Fibroblast of skin of right quadriceps (primary cell): ENCODE measurements around the gene MAEA.
A peak's percentile ranks its signal among the peaks of the same experiment; 100 is the strongest.
"Not testable (repeated sequence)": the region's sequence is repeated elsewhere in the genome, so short reads cannot be mapped to it uniquely, and the experiment has no call there.

Experiments
- DNase-seq: peaks from one replicate; pipeline ENCODE4 v3.0.0-alpha.2; 2013

Gene MAEA

GRCh38 chr4:1324443-1325175 is 34.9 kb downstream of the MAEA start:
- peak; percentile 34 for DNase-seq

DNA sequence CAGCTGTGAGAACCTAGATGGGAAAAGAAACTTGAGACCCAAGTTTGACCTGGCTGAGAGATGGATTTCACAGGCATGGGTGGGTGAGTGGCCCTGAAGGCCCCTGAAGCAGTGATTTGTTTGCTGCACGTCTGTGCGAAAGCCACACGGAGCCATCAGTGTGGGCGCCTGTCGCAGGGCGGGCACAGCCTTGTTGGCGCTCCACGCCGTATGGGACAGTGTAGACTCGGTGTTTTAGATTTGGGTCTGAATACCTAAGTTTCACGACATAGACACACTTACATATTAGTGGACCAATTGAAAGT is 35.4 kb downstream of the MAEA start:
- no peak for DNase-seq

DNA sequence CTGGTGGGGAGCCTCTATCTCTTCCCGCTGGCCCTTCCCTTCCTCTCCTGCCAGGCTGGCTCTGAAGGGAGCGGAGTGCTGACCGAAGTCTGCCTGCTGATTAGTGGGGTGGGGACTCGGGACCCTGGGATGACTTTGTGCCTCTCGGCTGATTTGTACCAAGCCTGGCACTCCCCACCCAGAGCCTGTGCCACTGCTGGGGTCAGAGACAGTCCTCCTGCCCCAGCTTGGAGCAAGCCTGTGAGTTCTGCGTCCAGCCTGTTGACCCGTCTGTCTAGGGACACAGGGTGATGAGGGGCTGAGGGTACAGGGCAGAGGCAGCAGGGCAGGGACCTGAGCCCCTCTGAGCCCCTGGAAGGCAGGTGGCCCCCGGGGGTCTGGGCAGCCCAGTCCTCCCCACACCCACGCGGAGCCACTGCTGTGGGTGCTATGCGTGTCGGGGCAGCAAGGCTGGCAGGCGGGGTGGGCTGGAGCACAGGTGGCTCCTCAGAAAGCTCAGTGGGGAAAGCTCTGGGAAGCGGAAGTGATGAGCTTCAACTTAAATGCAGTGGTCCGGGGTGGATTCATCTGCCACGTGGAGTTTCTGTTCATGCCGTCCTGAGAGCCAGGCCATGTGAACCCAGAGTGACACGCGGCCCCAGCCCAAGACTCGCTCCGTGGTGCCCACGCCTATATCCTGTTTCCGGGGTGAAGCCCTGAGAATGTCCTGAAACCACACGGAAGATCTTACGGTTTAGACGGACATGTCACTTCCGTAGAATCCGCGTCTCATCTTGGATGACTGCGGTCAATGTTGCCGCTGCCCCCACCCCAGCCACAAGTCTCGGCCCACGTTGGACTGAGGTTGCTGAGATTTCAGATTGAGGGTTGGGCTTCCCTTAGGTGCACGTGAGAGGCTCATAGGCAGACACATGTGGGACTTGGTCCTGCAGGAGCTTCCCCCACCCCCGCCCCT is 36.3 kb downstream of the MAEA start:
- DNase-seq: no peak

- DNase-seq: no peak
Observed at GRCh38 chr4:1326751-1327525, 37.2 kb downstream of the MAEA start.

DNA sequence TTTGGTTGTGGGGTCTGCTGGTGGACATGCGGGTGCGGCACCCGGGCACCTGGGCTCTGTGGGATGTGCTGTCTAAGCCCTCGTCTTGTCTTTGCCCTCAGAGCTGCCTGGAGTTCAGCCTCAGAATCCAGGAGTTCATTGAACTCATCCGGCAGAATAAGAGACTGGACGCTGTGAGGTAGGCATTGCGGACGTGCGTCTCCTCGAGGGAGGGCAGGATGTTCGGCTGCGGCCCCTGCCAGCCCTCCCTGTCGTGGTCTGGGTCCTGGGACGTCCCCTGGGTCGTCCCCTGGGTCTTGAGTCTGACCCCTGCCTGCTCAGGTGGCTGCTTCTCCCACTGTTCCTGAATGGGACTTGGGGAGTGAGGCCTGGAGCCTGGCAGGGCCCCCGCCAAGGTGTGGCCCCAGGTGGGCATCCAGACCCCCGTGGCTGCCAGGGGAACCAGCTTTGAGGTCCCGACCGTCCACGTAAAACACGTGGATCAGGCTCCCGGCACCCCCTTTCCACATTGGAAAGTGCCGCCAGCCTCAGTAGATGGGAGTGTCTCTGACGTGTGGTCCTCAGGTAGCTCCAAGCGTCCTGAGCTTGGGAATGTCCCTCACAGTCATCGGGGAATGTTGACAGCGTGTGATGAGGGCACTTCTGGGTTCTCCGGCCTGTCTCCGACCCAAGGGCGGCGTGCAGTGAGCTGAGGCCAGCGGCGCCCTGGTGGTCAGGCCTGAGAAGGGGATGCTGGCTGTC is 38.0 kb downstream of the MAEA start:
- DNase-seq: no peak

- DNase-seq: no peak
Observed at GRCh38 chr4:1328267-1329155, 38.8 kb downstream of the MAEA start.

DNA sequence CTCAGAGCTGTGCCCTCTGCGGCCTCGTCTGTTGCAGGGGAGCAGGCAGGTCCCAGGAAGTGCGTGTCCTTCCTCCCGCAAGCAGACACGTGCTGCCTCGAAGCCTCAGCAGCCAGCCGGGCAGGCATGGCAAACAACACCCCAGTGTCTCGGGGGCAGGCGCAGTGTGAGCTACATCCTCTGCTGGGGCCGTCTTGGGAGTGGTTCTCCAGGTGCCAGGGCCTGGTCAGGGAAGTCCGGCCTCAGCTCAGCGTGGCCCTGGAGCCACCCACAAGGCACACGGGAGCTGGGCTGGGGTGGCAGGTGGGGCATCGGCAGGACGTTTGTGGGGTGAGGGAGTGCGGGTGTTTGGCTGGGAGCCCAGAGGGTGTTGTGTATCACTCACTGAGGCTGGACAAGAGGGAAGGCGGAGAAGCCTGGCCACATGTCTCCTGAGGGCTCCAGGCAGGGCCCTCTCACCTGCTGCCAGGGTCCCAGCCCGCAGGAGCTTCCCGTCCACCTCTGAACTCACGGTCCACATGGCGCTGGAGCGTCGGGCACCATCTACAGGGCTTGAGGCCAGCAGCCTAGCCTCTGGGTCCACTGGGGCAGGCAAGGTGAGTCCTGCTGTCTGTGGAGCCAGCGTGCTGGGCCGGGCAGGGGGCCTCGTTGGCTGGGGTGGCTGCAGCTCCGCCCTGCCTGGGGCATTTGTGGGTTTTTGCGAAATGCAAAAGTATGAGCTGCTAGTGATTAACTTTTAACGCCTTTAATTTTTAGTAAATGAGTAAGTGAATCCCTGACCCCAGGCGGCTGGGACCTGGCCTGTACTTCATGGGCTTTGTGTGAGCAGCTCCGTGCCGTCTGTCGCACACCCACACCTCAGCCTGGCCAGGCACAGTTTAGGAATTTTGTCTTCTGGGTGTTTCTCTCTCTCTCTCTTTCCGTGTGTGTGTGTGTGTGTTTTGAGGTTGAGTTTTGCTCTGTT is 40.0 kb downstream of the MAEA start:
- DNase-seq: no peak

GRCh38 chr4:1330761-1331590 is 41.3 kb downstream of the MAEA start:
- no peak for DNase-seq

DNA sequence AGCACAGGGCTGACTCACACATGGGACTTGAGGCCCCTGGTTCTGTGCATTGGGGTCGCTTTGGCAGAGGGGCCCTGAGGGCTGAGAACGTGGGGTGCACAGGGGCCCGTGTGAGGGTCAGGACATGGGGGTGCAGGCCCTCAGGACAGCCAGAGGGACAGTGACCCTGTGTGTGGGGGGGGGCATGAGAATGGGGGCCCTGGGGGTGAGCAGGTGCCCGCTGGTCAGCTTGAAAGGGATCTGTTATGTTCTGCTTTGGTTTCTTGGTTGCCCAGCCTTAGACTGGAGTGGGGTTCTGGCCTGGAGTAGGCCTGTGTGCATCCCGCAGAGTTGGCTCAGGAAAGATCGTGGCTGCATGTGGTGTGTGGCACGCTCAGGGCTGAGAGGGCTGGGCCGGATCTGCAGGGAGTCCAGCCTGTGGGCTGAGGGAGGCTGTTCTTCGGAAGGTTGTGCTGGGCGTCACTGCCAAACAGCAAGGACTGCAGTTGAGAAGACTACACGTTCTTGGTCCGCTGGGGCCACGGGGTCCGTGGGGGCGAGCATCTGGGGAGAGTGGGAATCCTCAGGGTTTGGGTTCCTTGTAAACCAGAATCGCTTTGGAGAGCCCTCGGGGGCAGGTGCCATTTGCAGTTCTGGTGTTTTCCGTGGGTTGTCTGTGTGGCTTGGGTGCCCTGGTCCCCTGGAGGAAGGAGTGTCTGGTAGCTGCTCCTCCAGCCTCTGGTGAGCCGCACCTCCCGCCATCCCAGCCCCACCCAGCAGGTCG is 42.1 kb downstream of the MAEA start:
- DNase-seq: no peak

DNA sequence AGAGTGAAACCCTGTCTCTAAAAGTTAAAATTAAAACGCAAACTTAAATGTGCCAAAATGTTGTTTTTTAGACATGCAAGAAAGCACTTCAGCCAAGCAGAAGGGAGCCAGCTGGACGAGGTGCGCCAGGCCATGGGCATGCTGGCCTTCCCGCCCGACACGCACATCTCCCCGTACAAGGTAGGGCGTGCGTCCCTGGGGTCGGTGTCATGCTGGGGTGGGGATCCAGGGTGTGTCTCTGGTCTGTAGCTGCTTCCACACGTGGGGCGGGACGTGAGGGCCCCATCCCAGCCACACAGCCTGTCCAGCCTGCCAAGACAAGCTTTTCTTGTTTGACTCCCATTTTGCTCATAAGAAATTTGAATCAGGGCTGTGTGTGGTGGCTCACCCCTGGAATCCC is 43.0 kb downstream of the MAEA start:
- DNase-seq: no peak

DNA sequence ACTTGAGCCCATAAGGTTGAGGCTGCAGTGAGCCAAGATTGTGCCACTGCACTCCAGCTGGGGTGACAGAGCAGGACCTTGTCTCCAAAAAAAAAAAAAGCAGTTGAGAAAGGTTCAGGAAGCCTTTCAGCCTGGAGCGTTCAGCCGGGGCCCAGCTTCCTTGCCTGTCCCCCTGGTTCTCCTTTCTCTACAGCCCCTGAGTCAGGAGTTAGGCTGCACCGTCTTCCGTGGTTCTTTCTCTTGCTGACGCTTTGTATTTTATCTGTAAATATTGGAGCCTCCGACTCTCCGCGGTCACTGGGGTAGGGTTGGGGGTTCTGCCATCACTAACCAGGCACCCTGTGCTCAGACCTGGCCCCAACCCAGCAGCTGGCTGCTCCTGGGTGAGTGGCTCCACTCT is 43.6 kb downstream of the MAEA start:
- DNase-seq: no peak

GRCh38 chr4:1333851-1334578 is 44.3 kb downstream of the MAEA start:
- not testable (repeated sequence) for DNase-seq

DNA sequence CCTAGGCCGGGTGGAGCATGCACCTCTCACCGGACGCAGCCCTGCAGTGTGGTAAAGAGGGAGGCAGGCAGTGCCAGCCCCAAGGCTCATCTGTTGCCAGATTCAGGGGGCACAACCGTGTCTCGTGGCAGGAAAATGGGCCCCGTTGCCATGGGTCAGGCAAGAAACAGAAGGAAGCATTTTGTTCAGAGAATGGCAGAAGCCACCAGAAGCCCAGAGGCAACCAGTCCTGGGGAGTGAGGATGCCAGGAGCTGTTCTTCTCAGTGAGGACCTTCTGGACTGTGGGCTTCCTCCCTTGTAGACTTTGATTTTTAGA is 44.8 kb downstream of the MAEA start:
- no peak for DNase-seq

GRCh38 chr4:1335193-1335883 is 45.6 kb downstream of the MAEA start:
- not testable (repeated sequence) for DNase-seq

GRCh38 chr4:1336088-1336491 is 46.4 kb downstream of the MAEA start:
- peak; percentile 16 for DNase-seq

GRCh38 chr4:1337376-1337831 is 47.7 kb downstream of the MAEA start:
- peak; percentile 26 for DNase-seq
